ENCODE results near the gene LEUTX. TPM values are rescaled to one million over a fixed set of nuclear protein-coding genes. Genes with fewer than 3 reads are reported as not detected.
"Not testable (repeated sequence)": the region's sequence is repeated elsewhere in the genome, so short reads cannot be mapped to it uniquely, and the experiment has no call there.

LEUTX gene
- total RNA-seq, 1 donor from 2014 or later, result not detected

GRCh38 chr19:39765091-39766076 is 13.3 kb upstream of the LEUTX start:
- intact Hi-C loops (cut with DNase I), result no loop called here
- no peak for ATAC-seq (ENCODE audit: poor library complexity)
- no peak for DNase-seq

GRCh38 chr19:39768334-39768733 is 10.3 kb upstream of the LEUTX start:
- ATAC-seq (ENCODE audit: poor library complexity) (no peak), DNase-seq (no peak)
- intact Hi-C loops (cut with DNase I), result no loop called here

GRCh38 chr19:39768786-39769185 is 9.9 kb upstream of the LEUTX start:
- no peak for ATAC-seq (ENCODE audit: poor library complexity)
- intact Hi-C loops (cut with DNase I), result no loop called here
- no peak for DNase-seq

- DNase-seq (no peak), ATAC-seq (ENCODE audit: poor library complexity) (no peak)
- intact Hi-C loops (cut with DNase I), result no loop called here
These were observed 2.2 kb downstream of the LEUTX start for GRCh38 chr19:39780894-39781293.

GRCh38 chr19:39788244-39788643 is 9.6 kb downstream of the LEUTX start:
- DNase-seq (no peak), ATAC-seq (ENCODE audit: poor library complexity) (no peak)
- intact Hi-C loops (cut with DNase I), result no loop called here

- peak; percentile 87 for DNase-seq
- intact Hi-C loops (cut with DNase I), result loop anchor here (5.0 to 10.0 kb wide), 2 partner anchors 49 to 172 kb away; no protein-coding TSS in a partner anchor
These were observed 14.4 kb downstream of the LEUTX start for GRCh38 chr19:39792999-39793546.

GRCh38 chr19:39795001-39795400 is 16.3 kb downstream of the LEUTX start:
- no peak for ATAC-seq (ENCODE audit: poor library complexity)
- DNase-seq, result no peak
- intact Hi-C loops (cut with DNase I), result loop anchor here (10.0 kb wide), 1 partner anchor 170 kb away; no protein-coding TSS in a partner anchor

More at GRCh38 chr19:39792999-39793546, 14.4 kb downstream of the LEUTX start:
- ATAC-seq (ENCODE audit: poor library complexity), result peak; percentile 99

- DNase-seq (no peak), ATAC-seq (ENCODE audit: poor library complexity) (no peak)
- intact Hi-C loops (cut with DNase I), result loop anchor here (10.0 kb wide), 1 partner anchor 169 kb away; no protein-coding TSS in a partner anchor
These were observed 17.4 kb downstream of the LEUTX start for GRCh38 chr19:39796000-39796498.

GRCh38 chr19:39797083-39797482 is 18.4 kb downstream of the LEUTX start:
- intact Hi-C loops (cut with DNase I), result loop anchor here (10.0 kb wide), 1 partner anchor 168 kb away; no protein-coding TSS in a partner anchor
- no peak for ATAC-seq (ENCODE audit: poor library complexity)

GRCh38 chr19:39802958-39803357 is 24.3 kb downstream of the LEUTX start:
- intact Hi-C loops (cut with DNase I), result no loop called here
- ATAC-seq (ENCODE audit: poor library complexity), result no peak
- no peak for DNase-seq

More at GRCh38 chr19:39797083-39797482, 18.4 kb downstream of the LEUTX start:
- no peak for DNase-seq

- DNase-seq (no peak), ATAC-seq (ENCODE audit: poor library complexity) (peak; percentile 74)
- intact Hi-C loops (cut with DNase I), result no loop called here
These were observed 26.4 kb downstream of the LEUTX start for GRCh38 chr19:39805104-39805503.

- intact Hi-C loops (cut with DNase I), result no loop called here
- ATAC-seq (ENCODE audit: poor library complexity), result no peak
These were observed 29.3 kb downstream of the LEUTX start for GRCh38 chr19:39807846-39808364.

GRCh38 chr19:39808688-39809087 is 30.0 kb downstream of the LEUTX start:
- ATAC-seq (ENCODE audit: poor library complexity); DNase-seq; intact Hi-C loops (cut with DNase I): not testable (repeated sequence)

More at GRCh38 chr19:39807846-39808364, 29.3 kb downstream of the LEUTX start:
- DNase-seq, result no peak

GRCh38 chr19:39809368-39809767 is 30.7 kb downstream of the LEUTX start:
- DNase-seq (no peak), ATAC-seq (ENCODE audit: poor library complexity) (no peak)
- intact Hi-C loops (cut with DNase I), result no loop called here

GRCh38 chr19:39810424-39810823 is 31.8 kb downstream of the LEUTX start:
- DNase-seq (no peak), ATAC-seq (ENCODE audit: poor library complexity) (no peak)
- intact Hi-C loops (cut with DNase I), result loop anchor here (10.0 kb wide), 1 partner anchor 164 kb away; the partner anchor contains the start of gene PSMC4

- ATAC-seq (ENCODE audit: poor library complexity), result no peak
- no peak for DNase-seq
- intact Hi-C loops (cut with DNase I), result loop anchor here (10.0 kb wide), 1 partner anchor 164 kb away; the partner anchor contains the start of gene PSMC4
These were observed 32.4 kb downstream of the LEUTX start for GRCh38 chr19:39811064-39811463.

- ATAC-seq (ENCODE audit: poor library complexity), result no peak
- no peak for DNase-seq
- intact Hi-C loops (cut with DNase I), result loop anchor here (10.0 kb wide), 1 partner anchor 161 kb away; the partner anchor contains the start of gene PSMC4
These were observed 34.8 kb downstream of the LEUTX start for GRCh38 chr19:39813264-39813993.

GRCh38 chr19:39814111-39814510 is 35.5 kb downstream of the LEUTX start:
- ATAC-seq (ENCODE audit: poor library complexity); DNase-seq: not testable (repeated sequence)
- intact Hi-C loops (cut with DNase I), result loop anchor here (10.0 kb wide), 1 partner anchor 161 kb away; the partner anchor contains the start of gene PSMC4

Measured in Right ventricle myocardium superior (tissue), 1 donor.